GM18951 (cell line): Measurements from ENCODE around the gene ABCB8.

ENCODE experiments used
- POLR2A ChIP-seq: IDR thresholded peaks from 4 replicates; pipeline ENCODE4 v1.6.1; 2011; ENCODE audit warnings: mild to moderate bottlenecking; ENCODE audit not compliant: insufficient read length, insufficient read depth; ENCODE audit errors: extremely low read depth
- in situ Hi-C: fragments of 300-500 bp; cut with MboI; formaldehyde crosslinking; loops from one replicate; pipeline ENCODE4 v1.12.0; 2022; ENCODE audit warnings: low sequenced_read_pairs, mixed read lengths, inconsistent platforms; ENCODE audit not compliant: unreplicated experiment

The ABCB8 gene

GRCh38 chr7:151058781-151059366 is 30.6 kb downstream of the ABCB8 start:
- no peak for TF ChIP-seq POLR2A
- in situ Hi-C loops = no loop called here

- in situ Hi-C loops = no loop called here
- peak; percentile 66 for TF ChIP-seq POLR2A
Observed at GRCh38 chr7:151059367-151060112, 31.3 kb downstream of the ABCB8 start, which contains the start of gene SLC4A2. TSS of gene SLC4A2 (plus strand) at chr7:151059589. CDS start at chr7:151061988, 2,399 bp downstream.

GRCh38 chr7:151060113-151060415 is 31.8 kb downstream of the ABCB8 start:
- in situ Hi-C loops = no loop called here
- TF ChIP-seq POLR2A = no peak

- TF ChIP-seq POLR2A = no peak
- in situ Hi-C loops = no loop called here
Observed at GRCh38 chr7:151060416-151061212, 32.4 kb downstream of the ABCB8 start.

GRCh38 chr7:151061213-151062110 is 33.2 kb downstream of the ABCB8 start:
- no peak for TF ChIP-seq POLR2A
- in situ Hi-C loops = no loop called here

GRCh38 chr7:151062111-151062398 is 33.8 kb downstream of the ABCB8 start:
- in situ Hi-C loops = no loop called here
- no peak for TF ChIP-seq POLR2A

GRCh38 chr7:151062399-151063211 is 34.4 kb downstream of the ABCB8 start:
- in situ Hi-C loops = no loop called here
- no peak for TF ChIP-seq POLR2A

GRCh38 chr7:151063212-151063561 is 34.9 kb downstream of the ABCB8 start:
- in situ Hi-C loops = no loop called here
- no peak for TF ChIP-seq POLR2A

- in situ Hi-C loops = no loop called here
- TF ChIP-seq POLR2A = no peak
Observed at GRCh38 chr7:151064454-151064853, 36.2 kb downstream of the ABCB8 start.

GRCh38 chr7:151064993-151065392 is 36.7 kb downstream of the ABCB8 start:
- in situ Hi-C loops = no loop called here
- TF ChIP-seq POLR2A = no peak

- TF ChIP-seq POLR2A = no peak
- in situ Hi-C loops = no loop called here
Observed at GRCh38 chr7:151065516-151065915, 37.3 kb downstream of the ABCB8 start.

GRCh38 chr7:151066273-151066974 is 38.2 kb downstream of the ABCB8 start:
- no peak for TF ChIP-seq POLR2A

More at GRCh38 chr7:151066273-151066974, 38.2 kb downstream of the ABCB8 start:
- in situ Hi-C loops = no loop called here
